ENCODE data around the gene ABHD14A. TPM values are rescaled to one million over a fixed set of nuclear protein-coding genes. Genes with fewer than 3 reads are reported as not detected.

The ABHD14A gene
- total RNA-seq, 1 donor from 2014 or later = 15.9 TPM

GRCh38 chr3:51954105-51954504 lies 20.8 kb upstream of the ABHD14A start:
- ATAC-seq = no peak
- intact Hi-C loops (cut with DNase I) = no loop called here
- no peak for DNase-seq (ENCODE audit: low spot score)

- intact Hi-C loops (cut with DNase I) = no loop called here
- no peak for ATAC-seq
- DNase-seq (ENCODE audit: low spot score) = no peak
These were observed 20.2 kb upstream of the ABHD14A start for GRCh38 chr3:51954713-51955112.

- ATAC-seq (peak; percentile 2), DNase-seq (ENCODE audit: low spot score) (peak; percentile 56)
- intact Hi-C loops (cut with DNase I) = no loop called here
These were observed 19.5 kb upstream of the ABHD14A start, which contains the start of gene GPR62 for GRCh38 chr3:51955175-51955892. GPR62 (plus strand) TSS chr3:51955381; CDS start chr3:51955653, 272 bp downstream.

GRCh38 chr3:51955893-51956770 lies 18.7 kb upstream of the ABHD14A start:
- DNase-seq (ENCODE audit: low spot score) (peak; percentile 73), ATAC-seq (peak; percentile 75)
- intact Hi-C loops (cut with DNase I) = no loop called here

- ATAC-seq = no peak
- intact Hi-C loops (cut with DNase I) = no loop called here
These were observed 17.2 kb upstream of the ABHD14A start for GRCh38 chr3:51957520-51958205.

GRCh38 chr3:51958603-51959521 lies 16.0 kb upstream of the ABHD14A start:
- no peak for ATAC-seq
- no peak for DNase-seq (ENCODE audit: low spot score)
- intact Hi-C loops (cut with DNase I) = no loop called here

More at GRCh38 chr3:51957520-51958205, 17.2 kb upstream of the ABHD14A start:
- no peak for DNase-seq (ENCODE audit: low spot score)

- DNase-seq (ENCODE audit: low spot score) = no peak
- ATAC-seq = no peak
- intact Hi-C loops (cut with DNase I) = no loop called here
These were observed 15.2 kb upstream of the ABHD14A start for GRCh38 chr3:51959651-51960050.

- intact Hi-C loops (cut with DNase I) = no loop called here
- ATAC-seq = no peak
- DNase-seq (ENCODE audit: low spot score) = no peak
These were observed 14.5 kb upstream of the ABHD14A start for GRCh38 chr3:51960386-51960785.

- DNase-seq (ENCODE audit: low spot score) (no peak), ATAC-seq (no peak)
- intact Hi-C loops (cut with DNase I) = no loop called here
These were observed 13.9 kb upstream of the ABHD14A start for GRCh38 chr3:51961011-51961410.

- intact Hi-C loops (cut with DNase I) = no loop called here
- ATAC-seq (no peak), DNase-seq (ENCODE audit: low spot score) (no peak)
These were observed 13.0 kb upstream of the ABHD14A start for GRCh38 chr3:51961602-51962569.

- ATAC-seq = peak; percentile 3
- intact Hi-C loops (cut with DNase I) = no loop called here
These were observed 11.9 kb upstream of the ABHD14A start for GRCh38 chr3:51962854-51963530.

GRCh38 chr3:51963951-51964451 lies 10.9 kb upstream of the ABHD14A start:
- intact Hi-C loops (cut with DNase I) = no loop called here
- ATAC-seq (no peak), DNase-seq (ENCODE audit: low spot score) (no peak)

More at GRCh38 chr3:51962854-51963530, 11.9 kb upstream of the ABHD14A start:
- no peak for DNase-seq (ENCODE audit: low spot score)

- DNase-seq (ENCODE audit: low spot score) (no peak), ATAC-seq (no peak)
- intact Hi-C loops (cut with DNase I) = no loop called here
These were observed 10.3 kb upstream of the ABHD14A start for GRCh38 chr3:51964521-51964920.

- no peak for DNase-seq (ENCODE audit: low spot score)
- peak; percentile 45 for ATAC-seq
- intact Hi-C loops (cut with DNase I) = no loop called here
These were observed 8.8 kb upstream of the ABHD14A start for GRCh38 chr3:51966016-51966415.

GRCh38 chr3:51966486-51966885 lies 8.4 kb upstream of the ABHD14A start:
- ATAC-seq (peak; percentile 2), DNase-seq (ENCODE audit: low spot score) (no peak)
- intact Hi-C loops (cut with DNase I) = no loop called here

- intact Hi-C loops (cut with DNase I) = no loop called here
- DNase-seq (ENCODE audit: low spot score) (no peak), ATAC-seq (peak; percentile 1)
These were observed 7.9 kb upstream of the ABHD14A start for GRCh38 chr3:51966922-51967383.

Measured in sciatic nerve (tissue), 2 donors.